Ovary (tissue), 3 donors: ENCODE measurements around the gene TSKU.

Experiments
- CTCF ChIP-seq, 3 donors: fragments of 450-650 bp in 2 of 3; fragments of 200-600 bp in 1 of 3; IDR thresholded peaks; one replicate each; pipeline versions ENCODE4 v1.5.1 to v1.8.0; 2016 to 2022; ENCODE audit warnings: antibody characterized with exemption in 3 of 3, mild to moderate bottlenecking in 1 of 3
- EP300 ChIP-seq: sonication (generic); formaldehyde crosslinking; IDR thresholded peaks from one replicate; pipeline ENCODE4 v1.6.1; 2017; ENCODE audit warnings: antibody characterized with exemption
- POLR2A ChIP-seq: fragments of 450-650 bp; IDR thresholded peaks from one replicate; pipeline ENCODE4 v1.6.1; 2017; ENCODE audit warnings: antibody characterized with exemption, mild to moderate bottlenecking, moderate library complexity
- donor health status: DM: no; HTN: no; CAD: no.

- TF ChIP-seq CTCF (IDR thresholded peaks at IDR 0.05) (no peak), POLR2A (no peak), EP300 (no peak)
Observed at GRCh38 chr11:76739798-76740197, 43.4 kb upstream of the TSKU start.
